PC-3 (cell line): ENCODE measurements around the gene POLR2B.

Experiments used
- CTCF ChIP-seq: fragments of 300-600 bp; sonication (generic); conservative IDR thresholded peaks from 2 replicates; pipeline ENCODE4 v1.5.1; 2017; ENCODE audit warnings: antibody characterized with exemption, low read depth, mild to moderate bottlenecking, low read length
- EZH2phosphoT487 ChIP-seq: fragments of 300-600 bp; sonication (generic); IDR thresholded peaks from 2 replicates; pipeline ENCODE4 v1.6.1; 2018; ENCODE audit warnings: mild to moderate bottlenecking, antibody characterized with exemption, low read length, borderline replicate concordance

GRCh38 chr4:57044996-57045395, 66.3 kb downstream of the POLR2B start:
- TF ChIP-seq CTCF, result no peak
- TF ChIP-seq EZH2phosphoT487, result no peak
